ENCODE results near the gene NFIB. TPM values are rescaled to one million over a fixed set of nuclear protein-coding genes. Genes with fewer than 3 reads are reported as not detected.

Gene NFIB
- total RNA-seq, 1 donor from 2014 or later: 76.4 TPM

DNA sequence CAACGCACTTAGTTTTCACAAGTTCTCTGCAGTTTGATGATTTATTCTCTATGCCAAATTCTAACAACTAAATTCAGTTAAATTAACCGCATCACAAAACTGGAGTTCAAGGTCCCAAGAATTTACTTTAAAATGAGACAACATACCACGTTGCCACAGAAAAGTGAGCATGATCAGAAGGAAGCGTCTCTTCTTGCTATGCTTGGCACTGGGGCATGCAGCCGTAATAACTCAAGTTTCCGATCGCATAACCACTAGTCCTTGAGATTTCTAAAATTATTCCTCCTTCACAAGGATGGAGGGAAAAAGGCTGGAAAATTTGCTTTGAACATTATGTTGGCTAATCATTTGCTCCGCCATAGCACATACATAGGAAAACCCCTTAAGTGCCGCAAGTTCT lies 13.9 kb downstream of the NFIB start:
- Mint-ChIP-seq H3K4me3 (peak overlapping the region; percentile 4), H3K4me1 (ENCODE audit: unreplicated experiment) (peaks cover 68% of the 10 kb centered on the region)
- TF ChIP-seq, protein P1, sequence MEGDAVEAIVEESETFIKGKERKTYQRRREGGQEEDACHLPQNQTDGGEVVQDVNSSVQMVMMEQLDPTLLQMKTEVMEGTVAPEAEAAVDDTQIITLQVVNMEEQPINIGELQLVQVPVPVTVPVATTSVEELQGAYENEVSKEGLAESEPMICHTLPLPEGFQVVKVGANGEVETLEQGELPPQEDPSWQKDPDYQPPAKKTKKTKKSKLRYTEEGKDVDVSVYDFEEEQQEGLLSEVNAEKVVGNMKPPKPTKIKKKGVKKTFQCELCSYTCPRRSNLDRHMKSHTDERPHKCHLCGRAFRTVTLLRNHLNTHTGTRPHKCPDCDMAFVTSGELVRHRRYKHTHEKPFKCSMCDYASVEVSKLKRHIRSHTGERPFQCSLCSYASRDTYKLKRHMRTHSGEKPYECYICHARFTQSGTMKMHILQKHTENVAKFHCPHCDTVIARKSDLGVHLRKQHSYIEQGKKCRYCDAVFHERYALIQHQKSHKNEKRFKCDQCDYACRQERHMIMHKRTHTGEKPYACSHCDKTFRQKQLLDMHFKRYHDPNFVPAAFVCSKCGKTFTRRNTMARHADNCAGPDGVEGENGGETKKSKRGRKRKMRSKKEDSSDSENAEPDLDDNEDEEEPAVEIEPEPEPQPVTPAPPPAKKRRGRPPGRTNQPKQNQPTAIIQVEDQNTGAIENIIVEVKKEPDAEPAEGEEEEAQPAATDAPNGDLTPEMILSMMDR (conservative IDR thresholded peaks at IDR 0.05): no peak

GRCh38 chr9:14298601-14299022 lies 15.3 kb downstream of the NFIB start:
- no peaks in the 10 kb centered on the region for H3K27me3 Mint-ChIP-seq
- peaks cover 48% of the 10 kb centered on the region for H3K36me3 Mint-ChIP-seq
- TF ChIP-seq, protein P1 (conservative IDR thresholded peaks at IDR 0.05): no peak
- H3K27ac Mint-ChIP-seq: no peak overlapping the region
- peak overlapping the region; percentile 17 for H3K4me3 Mint-ChIP-seq
- no peak for DNase-seq (ENCODE audit: extremely low spot score, unreplicated experiment)
- H3K9me3 Mint-ChIP-seq: peaks cover 3% of the 10 kb centered on the region
- H3K4me1 Mint-ChIP-seq (ENCODE audit: unreplicated experiment): peaks cover 67% of the 10 kb centered on the region

More for the DNA sequence above, 13.9 kb downstream of the NFIB start:
- no peak for DNase-seq (ENCODE audit: extremely low spot score, unreplicated experiment)
- Mint-ChIP-seq H3K27ac (peak overlapping the region; percentile 44), H3K27me3 (no peaks in the 10 kb centered on the region), H3K9me3 (peaks cover 3% of the 10 kb centered on the region), H3K36me3 (peaks cover 47% of the 10 kb centered on the region)

DNA sequence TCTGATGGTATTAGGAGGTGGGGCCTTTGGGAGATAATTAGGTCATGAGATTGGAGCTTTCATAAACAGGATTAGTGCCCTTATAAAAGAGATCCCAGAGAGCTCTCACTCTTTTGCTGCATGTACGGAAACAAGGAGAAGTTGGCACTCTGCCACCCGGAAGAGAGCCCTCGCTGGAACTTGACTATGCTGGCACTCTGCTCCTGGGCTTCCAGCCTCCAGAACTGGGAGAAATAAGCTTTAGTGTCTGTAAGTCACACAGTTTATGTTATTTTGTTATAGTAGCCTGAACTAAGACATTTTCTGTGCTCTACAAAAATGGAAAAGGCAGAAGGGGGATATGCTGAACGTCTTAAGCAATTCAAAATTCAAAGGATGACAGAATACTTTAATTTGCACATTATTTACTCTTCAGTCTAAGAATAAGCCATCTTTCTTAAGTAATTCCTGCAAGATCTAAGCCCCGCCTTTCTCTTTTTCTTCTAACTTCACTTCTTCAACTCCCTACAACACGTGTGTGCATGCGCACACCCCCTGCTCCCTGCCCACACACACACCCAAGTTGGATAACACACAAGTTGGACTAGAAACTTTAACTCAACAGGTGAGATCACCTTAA lies 17.3 kb downstream of the NFIB start:
- H3K4me1 Mint-ChIP-seq (ENCODE audit: unreplicated experiment): peaks cover 49% of the 10 kb centered on the region
- no peak overlapping the region for H3K4me3 Mint-ChIP-seq
- peaks cover 3% of the 10 kb centered on the region for H3K9me3 Mint-ChIP-seq
- peaks cover 41% of the 10 kb centered on the region for H3K36me3 Mint-ChIP-seq
- TF ChIP-seq, protein P1 (conservative IDR thresholded peaks at IDR 0.05): no peak
- no peaks in the 10 kb centered on the region for H3K27me3 Mint-ChIP-seq
- no peak overlapping the region for H3K27ac Mint-ChIP-seq
- no peak for DNase-seq (ENCODE audit: extremely low spot score, unreplicated experiment)

DNA sequence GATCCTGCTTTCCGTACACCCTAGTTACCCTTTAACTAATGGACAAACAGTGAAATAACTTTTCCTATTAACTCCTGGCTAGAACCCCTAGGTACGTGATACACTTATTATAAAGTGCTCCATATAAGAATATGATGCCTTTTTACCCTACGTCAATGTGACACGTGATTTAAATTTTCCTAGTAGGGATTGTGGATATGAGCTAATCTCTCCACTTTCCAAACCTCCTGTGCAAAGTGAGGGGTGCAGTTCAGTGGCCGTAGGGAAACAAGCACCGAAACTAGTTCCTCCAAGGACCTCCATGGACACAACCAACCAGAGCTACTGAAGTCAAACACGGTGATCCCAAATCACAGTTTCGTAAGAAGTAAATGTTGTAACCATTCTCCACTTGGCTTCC lies 19.3 kb downstream of the NFIB start:
- H3K4me3 Mint-ChIP-seq: no peak overlapping the region
- H3K27me3 Mint-ChIP-seq: no peaks in the 10 kb centered on the region
- no peak overlapping the region for H3K27ac Mint-ChIP-seq
- DNase-seq (ENCODE audit: extremely low spot score, unreplicated experiment): no peak
- H3K36me3 Mint-ChIP-seq: peaks cover 33% of the 10 kb centered on the region
- peaks cover 36% of the 10 kb centered on the region for H3K4me1 Mint-ChIP-seq (ENCODE audit: unreplicated experiment)
- TF ChIP-seq, protein P1 (conservative IDR thresholded peaks at IDR 0.05): no peak
- H3K9me3 Mint-ChIP-seq: no peaks in the 10 kb centered on the region

GRCh38 chr9:14293801-14294200 lies 20.1 kb downstream of the NFIB start:
- H3K9me3 Mint-ChIP-seq: no peaks in the 10 kb centered on the region
- H3K27me3 Mint-ChIP-seq: no peaks in the 10 kb centered on the region
- DNase-seq (ENCODE audit: extremely low spot score, unreplicated experiment): no peak
- peaks cover 30% of the 10 kb centered on the region for H3K4me1 Mint-ChIP-seq (ENCODE audit: unreplicated experiment)
- H3K36me3 Mint-ChIP-seq: peaks cover 36% of the 10 kb centered on the region
- TF ChIP-seq, protein P1 (conservative IDR thresholded peaks at IDR 0.05): no peak
- H3K27ac Mint-ChIP-seq: no peak overlapping the region
- H3K4me3 Mint-ChIP-seq: no peak overlapping the region
